H9 (cell line): ENCODE measurements around the gene NGB. TPM values are rescaled to one million over a fixed set of nuclear protein-coding genes. Genes with fewer than 3 reads are reported as not detected.

Source experiments
- DNase-seq: peaks from one replicate; pipeline ENCODE4 v3.0.0-alpha.2; 2017
- H2AFZ ChIP-seq: one replicate; pipeline ENCODE4 v1.6.1; 2013; ENCODE audit warnings: mild to moderate bottlenecking, low read length, control low read depth, moderate library complexity
- H2AK5ac ChIP-seq: 2 replicates; pipeline ENCODE4 v1.6.1; 2013; ENCODE audit warnings: low read length, control low read depth, mixed read lengths; ENCODE audit not compliant: insufficient read length
- H2BK120ac ChIP-seq: one replicate; pipeline ENCODE4 v1.6.1; 2013; ENCODE audit warnings: low read depth, mild to moderate bottlenecking, low read length, control low read depth, inconsistent platforms; ENCODE audit not compliant: poor library complexity, severe bottlenecking
- H2BK12ac ChIP-seq: 2 replicates; pipeline ENCODE4 v1.6.1; 2013; ENCODE audit warnings: low read length, control low read depth, mixed read lengths, low read depth; ENCODE audit not compliant: insufficient read length
- H2BK15ac ChIP-seq: 2 replicates; pipeline ENCODE4 v1.6.1; 2013; ENCODE audit warnings: low read depth, low read length, control low read depth
- H2BK20ac ChIP-seq: one replicate; pipeline ENCODE4 v1.6.1; 2013; ENCODE audit warnings: low read depth, mild to moderate bottlenecking, low read length, control low read depth, inconsistent platforms; ENCODE audit not compliant: poor library complexity, severe bottlenecking
- H2BK5ac ChIP-seq: 2 replicates; pipeline ENCODE4 v1.6.1; 2013; ENCODE audit warnings: low read length, control low read depth, mixed read lengths; ENCODE audit not compliant: insufficient read length
- H3K14ac ChIP-seq: 2 replicates; pipeline ENCODE4 v1.6.1; 2013; ENCODE audit warnings: low read length, control low read depth; ENCODE audit not compliant: insufficient read depth
- H3K18ac ChIP-seq: 2 replicates; pipeline ENCODE4 v1.6.1; 2013; ENCODE audit warnings: low read depth, mild to moderate bottlenecking, mixed read lengths, low read length, control low read depth; ENCODE audit not compliant: insufficient read length
- H3K23ac ChIP-seq: 2 replicates; pipeline ENCODE4 v1.6.1; 2013; ENCODE audit warnings: low read length, control low read depth, mixed read lengths, low read depth; ENCODE audit not compliant: insufficient read length
- H3K23me2 ChIP-seq: 2 replicates; pipeline ENCODE4 v1.6.1; 2013; ENCODE audit warnings: low read depth, mild to moderate bottlenecking, mixed read lengths, low read length, control low read depth; ENCODE audit not compliant: insufficient read length, poor library complexity, severe bottlenecking
- H3K27ac ChIP-seq: 2 replicates; pipeline ENCODE4 v1.5.1; 2013; ENCODE audit warnings: low read length, control low read depth, mixed read lengths, low read depth; ENCODE audit not compliant: insufficient read length
- H3K27me3 ChIP-seq: 2 replicates; pipeline ENCODE4 v1.6.1; 2013; ENCODE audit warnings: low read length, control low read depth, inconsistent platforms; ENCODE audit not compliant: insufficient read depth
- H3K4ac ChIP-seq: 2 replicates; pipeline ENCODE4 v1.6.1; 2013; ENCODE audit warnings: low read depth, mild to moderate bottlenecking, control low read depth, inconsistent platforms, low read length, moderate library complexity
- H3K4me1 ChIP-seq: 2 replicates; pipeline ENCODE4 v1.6.1; 2013; ENCODE audit warnings: low read length, control low read depth, inconsistent platforms; ENCODE audit not compliant: insufficient read depth
- H3K4me2 ChIP-seq: 2 replicates; pipeline ENCODE4 v1.6.1; 2013; ENCODE audit warnings: low read length, control low read depth, mixed read lengths; ENCODE audit not compliant: insufficient read length, insufficient read depth
- H3K56ac ChIP-seq: 2 replicates; pipeline ENCODE4 v1.6.1; 2013; ENCODE audit warnings: low read depth, mild to moderate bottlenecking, mixed read lengths, low read length, control low read depth; ENCODE audit not compliant: insufficient read length
- H3K79me1 ChIP-seq: 2 replicates; pipeline ENCODE4 v1.6.1; 2013; ENCODE audit warnings: low read depth, mild to moderate bottlenecking, moderate library complexity, low read length, control low read depth, inconsistent platforms; ENCODE audit not compliant: insufficient read depth, poor library complexity, severe bottlenecking
- H3K79me2 ChIP-seq: 2 replicates; pipeline ENCODE4 v1.6.1; 2013; ENCODE audit warnings: low read length, control low read depth, inconsistent platforms; ENCODE audit not compliant: insufficient read depth
- H3K9ac ChIP-seq: 2 replicates; pipeline ENCODE4 v1.6.1; 2013; ENCODE audit warnings: low read length, control low read depth, mixed read lengths; ENCODE audit not compliant: insufficient read length; ENCODE audit errors: extremely low read depth
- H3K9me3 ChIP-seq: one replicate; pipeline ENCODE4 v1.6.1; 2013; ENCODE audit warnings: low read depth, low read length, inconsistent platforms; ENCODE audit not compliant: control insufficient read depth
- H3T11ph ChIP-seq: one replicate; pipeline ENCODE4 v1.6.1; 2013; ENCODE audit warnings: mild to moderate bottlenecking, low read length, control low read depth, inconsistent platforms
- H4K20me1 ChIP-seq: one replicate; pipeline ENCODE4 v1.6.1; 2013; ENCODE audit not compliant: control insufficient read depth, insufficient read length, insufficient read depth
- H4K5ac ChIP-seq: 2 replicates; pipeline ENCODE4 v1.6.1; 2013; ENCODE audit warnings: low read depth, mild to moderate bottlenecking, mixed read lengths, low read length, control low read depth; ENCODE audit not compliant: insufficient read length
- H4K8ac ChIP-seq: replicated peaks from 2 replicates; pipeline ENCODE4 v1.6.1; 2013; ENCODE audit warnings: low read length, control low read depth, mixed read lengths, low read depth; ENCODE audit not compliant: insufficient read length
- H4K91ac ChIP-seq: 2 replicates; pipeline ENCODE4 v1.6.1; 2013; ENCODE audit warnings: low read depth, mild to moderate bottlenecking, moderate library complexity, mixed read lengths, low read length, control low read depth; ENCODE audit not compliant: insufficient read length
- H3K27ac Mint-ChIP-seq, 3 experiments: 2 replicates in 2 of 3; 3 replicates in 1 of 3; pipeline ENCODE4 v1.8.0; 2020 to 2021; ENCODE audit warnings: mixed read lengths in 3 of 3, mild to moderate bottlenecking in 1 of 3, moderate library complexity in 1 of 3
- H3K27me3 Mint-ChIP-seq: 2 replicates; pipeline ENCODE4 v1.8.0; 2021; ENCODE audit warnings: low read depth, mild to moderate bottlenecking, moderate library complexity, mixed read lengths
- H3K36me3 Mint-ChIP-seq, 3 experiments: 2 replicates in 2 of 3; 3 replicates in 1 of 3; pipeline ENCODE4 v1.8.0; 2020 to 2021; ENCODE audit warnings: low read depth in 3 of 3, mixed read lengths in 3 of 3; ENCODE audit not compliant: insufficient read depth in 1 of 3
- H3K4me1 Mint-ChIP-seq, 2 experiments: 2 replicates each; pipeline ENCODE4 v1.8.0; 2020; ENCODE audit warnings: mixed read lengths in 2 of 2
- H3K4me3 Mint-ChIP-seq, 2 experiments: 2 replicates in 1 of 2; 3 replicates in 1 of 2; pipeline ENCODE4 v1.8.0; 2020 to 2021; ENCODE audit warnings: mild to moderate bottlenecking in 2 of 2, mixed read lengths in 2 of 2, moderate library complexity in 1 of 2
- H3K9me3 Mint-ChIP-seq, 2 experiments: 2 replicates in 1 of 2; 3 replicates in 1 of 2; pipeline ENCODE4 v1.8.0; 2020; ENCODE audit warnings: mild to moderate bottlenecking in 2 of 2, mixed read lengths in 2 of 2, moderate library complexity in 1 of 2
- CTCF ChIP-seq: fragments of 200-600 bp; sonication (generic); conservative IDR thresholded peaks from 3 replicates; pipeline ENCODE4 v1.8.0; 2021; ENCODE audit warnings: antibody characterized with exemption, mild to moderate bottlenecking
- WGBS: extraction: QIAGEN DNeasy Blood & Tissue Kit; methylation state at CpG from one replicate; pipeline ENCODE4 v1.1.7; 2013; ENCODE audit warnings: missing lambda C conversion rate, low lambda C conversion rate, mixed read lengths; ENCODE audit not compliant: insufficient read length; ENCODE audit errors: extremely low coverage; 5-methylcytosine and 5-hydroxymethylcytosine counted together
- total RNA-seq: library from RNA; stranded (reverse); gene quantifications from 2 replicates; pipeline ENCODE4 v1.2.1, GENCODE V29; 2021

Gene NGB
- total RNA-seq, 1 experiment from 2014 or later, result 0.26 TPM

GRCh38 chr14:77225892-77226557 lies 45.0 kb downstream of the NGB start:
- Histone ChIP-seq H2BK5ac (no peak overlapping the region), H4K5ac (no peak overlapping the region), H3T11ph (no peak overlapping the region), H2BK20ac (no peak overlapping the region), H3K79me2 (no peaks in the 10 kb centered on the region), H3K23ac (no peak overlapping the region), H2BK12ac (no peak overlapping the region), H2AK5ac (no peak overlapping the region), H4K91ac (no peak overlapping the region), H3K9ac (no peak overlapping the region), H2BK15ac (no peak overlapping the region), H3K4me2 (no peak overlapping the region), H3K23me2 (no peaks in the 10 kb centered on the region), H3K27ac (no peak overlapping the region), H3K56ac (no peak overlapping the region), H3K4me1 (peaks cover 9% of the 10 kb centered on the region; the same call in 1 of the 2 replicates), H3K14ac (no peak overlapping the region), H3K9me3 (no peaks in the 10 kb centered on the region), H3K79me1 (no peaks in the 10 kb centered on the region), H4K8ac (no peak overlapping the region), H2AFZ (no peak overlapping the region), H4K20me1 (no peaks in the 10 kb centered on the region), H2BK120ac (no peak overlapping the region), H3K27me3 (no peaks in the 10 kb centered on the region), H3K4ac (no peak overlapping the region), H3K18ac (no peak overlapping the region)
- H3K4me1 Mint-ChIP-seq, result peaks cover 49 to 58% of the 10 kb centered on the region in 2 experiments
- no peaks in the 10 kb centered on the region; the same call in none of the 2 replicates for H3K27me3 Mint-ChIP-seq
- H3K36me3 Mint-ChIP-seq, result no peaks in the 10 kb centered on the region; a peak in 2 of 7 replicates
- no CpG with 5 or more reads among the region's 14 CpGs for WGBS
- H3K4me3 Mint-ChIP-seq, result no peak overlapping the region
- H3K9me3 Mint-ChIP-seq, result no peaks in the 10 kb centered on the region; a peak in 1 of 5 replicates
- DNase-seq, result no peak
- no peak for TF ChIP-seq CTCF
- peak overlapping the region in 1 of 3 experiments; percentile 89; a peak in 1 of 7 replicates for H3K27ac Mint-ChIP-seq
